Heart left ventricle (tissue), 16 donors: Measurements from ENCODE around the gene CDH13. TPM values are rescaled to one million over a fixed set of nuclear protein-coding genes. Genes with fewer than 3 reads are reported as not detected.

ENCODE experiments used
- ATAC-seq, 4 donors: fragments of 200-7000 bp; cut with Tn5 transposase; one replicate each; pipeline ENCODE4 v1.9.1; 2020 to 2022; ENCODE audit warnings: moderate library complexity in 4 of 4, mild to moderate bottlenecking in 3 of 4, moderate number of reproducible peaks in 1 of 4
- DNase-seq, 5 donors: peaks; one replicate each; pipeline ENCODE4 v3.0.0-alpha.2; 2020
- H3K27ac ChIP-seq, 12 donors: fragments of 200-600 bp; sonication (generic) in 4 of 12; one replicate each; pipeline versions ENCODE4 v1.5.0 to v1.8.0; 2016 to 2022; ENCODE audit warnings: mild to moderate bottlenecking in 2 of 12
- H3K27me3 ChIP-seq, 9 donors: fragments of 200-600 bp; sonication (generic) in 2 of 9; one replicate each; pipeline versions ENCODE4 v1.5.1 to v1.8.0; 2016 to 2022; ENCODE audit warnings: mild to moderate bottlenecking in 3 of 9
- H3K36me3 ChIP-seq, 9 donors: fragments of 200-600 bp; sonication (generic) in 2 of 9; one replicate each; pipeline versions ENCODE4 v1.5.0 to v1.8.0; 2018 to 2022; ENCODE audit warnings: mild to moderate bottlenecking in 2 of 9
- H3K4me1 ChIP-seq, 12 donors: fragments of 200-600 bp; sonication (generic) in 4 of 12; one replicate each; pipeline versions ENCODE4 v1.5.0 to v1.8.0; 2016 to 2022; ENCODE audit warnings: mild to moderate bottlenecking in 3 of 12
- H3K4me3 ChIP-seq, 12 donors: fragments of 200-600 bp; sonication (generic) in 4 of 12; one replicate each; pipeline versions ENCODE4 v1.5.0 to v1.8.0; 2017 to 2022; ENCODE audit warnings: mild to moderate bottlenecking in 9 of 12, moderate library complexity in 4 of 12
- H3K9me3 ChIP-seq, 12 donors: fragments of 200-600 bp; sonication (generic) in 4 of 12; one replicate each; pipeline versions ENCODE4 v1.5.0 to v1.8.0; 2016 to 2022; ENCODE audit warnings: mild to moderate bottlenecking in 1 of 12
- POLR2A ChIP-seq, 2 donors: fragments of 450-650 bp; IDR thresholded peaks; one replicate each; pipeline ENCODE4 v1.6.1; 2017; ENCODE audit warnings: antibody characterized with exemption in 2 of 2, mild to moderate bottlenecking in 2 of 2, moderate library complexity in 2 of 2
- WGBS, 4 donors: extraction: QIAGEN DNeasy Blood & Tissue Kit in 2 of 4; methylation state at CpG; one replicate each; pipeline versions ENCODE4 v1.1.5 to v1.1.7; 2013 to 2018; 5-methylcytosine and 5-hydroxymethylcytosine counted together
- intact Hi-C, 10 donors: fragments of 100-400 bp; cut with DNase I; formaldehyde crosslinking; loops; one replicate each; pipeline versions ENCODE4 v1.11.1 to v1.14.2; 2022
- polyA plus RNA-seq, 2 donors: library from polyadenylated mRNA; stranded (reverse); fragments of 200-250 nt; gene quantifications; one replicate each; pipeline ENCODE4 v1.2.3, GENCODE V29; 2013
- total RNA-seq, 9 donors: library from RNA; depleted of rRNA in 2 of 9; stranded (reverse); fragments of >200 nt in 2 of 9; fragmentation: NEBNext Ultra II Directional in 3 of 9; extraction: Animal tissue kit (Norgen Biotek cat#: 25700) in 3 of 9; gene quantifications; one replicate each; pipeline versions ENCODE4 v1.1.0 to v1.2.4, GENCODE V29; 2016 to 2023
- TF ChIP-seq, protein P1 (sequence below), 12 donors: fragments of 200-600 bp; sonication (generic) in 4 of 12; IDR thresholded peaks; one replicate each; pipeline versions ENCODE4 v1.5.0 to v1.8.0; 2018 to 2022; ENCODE audit warnings: antibody characterized with exemption in 12 of 12, mild to moderate bottlenecking in 5 of 12
- donor health status: ischemic (EF 13 %, LVEDD 7.1; RV severe dilation, severe dysfunction).
- donor health status: healthy with polysubstance abuse.
- donor health status: DM: no; HTN: yes; CAD: no.
- donor health status: DM: no; HTN: no; CAD: no.
- donor health status: ischemic (EF 25% LVEDD 6.9; RV normal size, moderate dysfunction).
- donor health status: ischemic (EF 25% LVEDD 5.7; RV mildly dilated, moderate dysfunction).
- donor health status: healthy.
- donor health status: DM: yes; HTN: yes; CAD: no.
- donor health status: ischemic (EF 35%, LVEDD 5.7; RV mildly dilated, moderate dysfunction).
- donor health status: nonischemic (EF 11% LVEDD 7.7; RV severe dilation, severe dysfunction).
- donor health status: DM: yes; HTN: yes; CAD: no.
- donor health status: PGD.
- donor health status: ischemic (EF 29% LVEDD 5.4; RV normal size, mild dysfunction).
- donor health status: nonischemic (EF 23%, LVEDD 6.1; RV moderate dilation, normal function).

The CDH13 gene
- total and polyA plus RNA-seq, 11 donors = 15.0 to 172 (median 137) TPM

DNA sequence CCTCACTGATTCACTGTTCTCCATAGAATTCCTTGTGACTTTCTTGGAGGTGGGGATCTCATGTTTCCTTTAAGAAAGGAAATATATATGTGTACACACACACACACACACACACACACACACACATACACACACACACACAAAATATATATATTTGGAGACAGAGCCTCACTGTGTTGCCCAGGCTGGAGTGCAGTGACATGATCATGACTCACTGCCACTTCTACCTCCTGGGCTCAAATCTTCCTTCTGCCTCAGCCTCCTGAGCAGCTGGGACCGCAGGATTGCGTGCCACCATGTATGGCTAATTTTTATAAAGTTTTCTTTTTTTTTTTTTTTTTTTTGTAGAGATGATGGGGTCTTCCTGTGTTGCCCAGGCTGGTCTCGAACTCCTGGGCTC lies 45.9 kb downstream of the CDH13 start:
- DNase-seq (no peak), ATAC-seq (no peak)
- intact Hi-C loops = no loop called here
- TF ChIP-seq POLR2A (IDR thresholded peaks at IDR 0.05) = no peak
- TF ChIP-seq, protein P1, sequence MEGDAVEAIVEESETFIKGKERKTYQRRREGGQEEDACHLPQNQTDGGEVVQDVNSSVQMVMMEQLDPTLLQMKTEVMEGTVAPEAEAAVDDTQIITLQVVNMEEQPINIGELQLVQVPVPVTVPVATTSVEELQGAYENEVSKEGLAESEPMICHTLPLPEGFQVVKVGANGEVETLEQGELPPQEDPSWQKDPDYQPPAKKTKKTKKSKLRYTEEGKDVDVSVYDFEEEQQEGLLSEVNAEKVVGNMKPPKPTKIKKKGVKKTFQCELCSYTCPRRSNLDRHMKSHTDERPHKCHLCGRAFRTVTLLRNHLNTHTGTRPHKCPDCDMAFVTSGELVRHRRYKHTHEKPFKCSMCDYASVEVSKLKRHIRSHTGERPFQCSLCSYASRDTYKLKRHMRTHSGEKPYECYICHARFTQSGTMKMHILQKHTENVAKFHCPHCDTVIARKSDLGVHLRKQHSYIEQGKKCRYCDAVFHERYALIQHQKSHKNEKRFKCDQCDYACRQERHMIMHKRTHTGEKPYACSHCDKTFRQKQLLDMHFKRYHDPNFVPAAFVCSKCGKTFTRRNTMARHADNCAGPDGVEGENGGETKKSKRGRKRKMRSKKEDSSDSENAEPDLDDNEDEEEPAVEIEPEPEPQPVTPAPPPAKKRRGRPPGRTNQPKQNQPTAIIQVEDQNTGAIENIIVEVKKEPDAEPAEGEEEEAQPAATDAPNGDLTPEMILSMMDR (IDR thresholded peaks at IDR 0.05) = no peak
- Histone ChIP-seq H3K36me3 (no peaks in the 10 kb centered on the region), H3K9me3 (no peaks in the 10 kb centered on the region), H3K27me3 (no peaks in the 10 kb centered on the region), H3K4me3 (no peak overlapping the region), H3K4me1 (peaks cover 0 to 24% (median 0%) of the 10 kb centered on the region in 12 donors), H3K27ac (no peak overlapping the region)
- 79 to 98% (median 97%) methylated on average over 3 of the region's 3 CpGs for WGBS, 4 donors

DNA sequence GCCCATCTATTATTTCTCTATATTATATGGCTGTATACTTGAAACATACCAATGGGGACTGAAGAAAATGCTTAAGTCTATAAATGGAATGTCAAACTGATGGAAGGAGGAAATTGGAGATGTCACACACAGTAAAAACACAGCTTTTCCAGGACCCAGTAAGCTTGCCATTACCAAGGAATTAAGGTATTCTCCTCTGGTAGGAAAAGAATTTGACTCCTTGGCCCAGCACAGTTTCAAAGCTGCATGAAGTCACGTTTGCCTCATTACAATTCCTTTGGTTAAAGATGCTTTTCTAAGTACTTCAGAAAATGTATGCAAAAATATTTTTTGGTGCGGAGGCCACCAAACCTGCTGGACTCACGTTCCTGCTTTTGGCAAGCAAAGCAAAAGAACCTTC lies 48.5 kb downstream of the CDH13 start:
- intact Hi-C loops = no loop called here
- no peaks in the 10 kb centered on the region for H3K36me3 ChIP-seq
- ATAC-seq (no peak), DNase-seq (no peak)
- H3K4me3 ChIP-seq = no peak overlapping the region
- H3K27ac ChIP-seq = no peak overlapping the region
- WGBS, 4 donors = 77 to 84% (median 80%) methylated on average over 3 of the region's 3 CpGs
- H3K27me3 ChIP-seq = no peaks in the 10 kb centered on the region
- no peaks in the 10 kb centered on the region for H3K9me3 ChIP-seq
- TF ChIP-seq, protein P1 (IDR thresholded peaks at IDR 0.05) = no peak
- TF ChIP-seq POLR2A (IDR thresholded peaks at IDR 0.05) = no peak
- H3K4me1 ChIP-seq = peaks cover 0 to 5% (median 0%) of the 10 kb centered on the region in 12 donors

DNA sequence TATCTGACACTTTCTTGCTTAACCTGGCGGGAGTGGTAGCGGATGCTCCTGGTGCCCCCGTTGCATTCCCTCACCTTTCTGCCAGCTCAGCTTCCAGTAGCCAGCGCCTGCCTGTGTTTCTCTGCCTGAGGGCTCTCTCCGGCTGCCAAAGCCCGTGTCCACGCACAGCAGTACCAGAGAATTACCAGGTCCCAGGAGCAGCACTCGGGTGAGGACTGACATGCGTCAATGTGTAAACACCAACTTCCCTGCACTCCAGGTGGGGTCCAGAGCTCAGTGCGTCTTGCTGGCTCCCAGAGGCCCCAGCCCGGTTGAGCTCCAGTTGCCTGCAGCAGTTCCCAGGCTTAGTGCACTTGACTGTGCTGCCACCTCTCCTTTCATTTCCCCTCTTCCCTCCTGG lies 54.8 kb downstream of the CDH13 start:
- H3K27ac ChIP-seq = no peak overlapping the region
- WGBS, 4 donors = 68 to 76% (median 72%) methylated on average over 11 of the region's 11 CpGs
- intact Hi-C loops = no loop called here
- peak in 1 of 5 donors; percentile 51 for DNase-seq
- no peaks in the 10 kb centered on the region for H3K27me3 ChIP-seq
- H3K4me1 ChIP-seq = peaks cover 0 to 22% (median 3%) of the 10 kb centered on the region in 12 donors
- no peaks in the 10 kb centered on the region for H3K36me3 ChIP-seq
- no peak overlapping the region for H3K4me3 ChIP-seq
- no peaks in the 10 kb centered on the region for H3K9me3 ChIP-seq
- peak; percentile 25 to 68 (median 52) for ATAC-seq
- TF ChIP-seq POLR2A (IDR thresholded peaks at IDR 0.05) = no peak
- TF ChIP-seq, protein P1 (IDR thresholded peaks at IDR 0.05) = no peak

DNA sequence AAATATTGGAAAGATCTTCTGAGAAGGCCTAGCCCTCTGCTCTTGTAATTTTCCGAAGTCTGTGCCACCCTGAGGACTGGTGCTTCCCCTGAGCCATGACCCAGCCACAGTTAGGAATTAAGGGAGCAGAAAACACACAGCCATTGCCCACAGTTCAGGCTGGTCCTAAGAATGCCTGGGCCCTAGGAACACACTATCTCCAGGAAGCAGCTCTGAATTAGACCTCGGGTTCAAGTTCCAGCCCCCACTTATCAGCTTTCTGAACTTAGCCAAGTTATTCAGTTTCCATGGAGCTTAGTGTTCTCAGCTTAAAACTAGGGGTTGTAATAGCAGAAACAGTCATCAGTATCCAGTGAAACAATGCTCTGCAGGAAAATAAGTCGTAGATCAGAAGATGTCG lies 56.0 kb downstream of the CDH13 start:
- DNase-seq = no peak

More for the DNA sequence above, 56.0 kb downstream of the CDH13 start:
- H3K4me1 ChIP-seq = peaks cover 0 to 22% (median 3%) of the 10 kb centered on the region in 12 donors
- H3K27ac ChIP-seq = no peak overlapping the region
- no peaks in the 10 kb centered on the region for H3K9me3 ChIP-seq
- 53 to 68% (median 60%) methylated on average over 4 of the region's 4 CpGs for WGBS, 4 donors
- ATAC-seq = peak; percentile 40 to 61 (median 48)
- no peaks in the 10 kb centered on the region for H3K36me3 ChIP-seq
- no peaks in the 10 kb centered on the region for H3K27me3 ChIP-seq
- TF ChIP-seq POLR2A (IDR thresholded peaks at IDR 0.05) = no peak
- TF ChIP-seq, protein P1 (IDR thresholded peaks at IDR 0.05) = no peak
- H3K4me3 ChIP-seq = no peak overlapping the region
- intact Hi-C loops = no loop called here
